Measurements from ENCODE around the gene CACYBP.

- TF ChIP-seq POLR2A (IDR thresholded peaks at IDR 0.05; ENCODE audit: low read depth, low read length) (no peak), POLR2AphosphoS5 (IDR thresholded peaks at IDR 0.05; ENCODE audit: insufficient read depth, low read depth, low read length) (no peak), CTCF (IDR thresholded peaks at IDR 0.05; ENCODE audit: extremely low read depth in 1 of 2, insufficient read depth in 1 of 2, low read depth in 1 of 2, low read length in 2 of 2) (no peak), EZH2 (IDR thresholded peaks at IDR 0.05; ENCODE audit: borderline replicate concordance, low read depth, low read length, severe bottlenecking) (no peak), MYC (IDR thresholded peaks at IDR 0.05; ENCODE audit: low read depth, low read length) (no peak)
Measured at GRCh38 chr1:174991473-174991872, 8.3 kb upstream of the CACYBP start.
